ENCODE results near the gene AHRR.
A peak's percentile ranks its signal among the peaks of the same experiment; 100 is the strongest.

AHRR gene

GRCh38 chr5:456351-457194 lies 135.1 kb downstream of the AHRR start:
- TF ChIP-seq RAD21 (IDR thresholded peaks at IDR 0.05; ENCODE audit: low read depth), result no peak
- no peak for TF ChIP-seq YY1 (IDR thresholded peaks at IDR 0.05; ENCODE audit: low read depth)
- TF ChIP-seq EP300 (IDR thresholded peaks at IDR 0.05; ENCODE audit: borderline replicate concordance), result no peak

GRCh38 chr5:457195-457961 lies 135.9 kb downstream of the AHRR start:
- TF ChIP-seq EGR1 (IDR thresholded peaks at IDR 0.05) (no peak), ZBTB7A (IDR thresholded peaks at IDR 0.05; ENCODE audit: low read depth) (no peak), MAX (IDR thresholded peaks at IDR 0.05) (no peak), CREB1 (IDR thresholded peaks at IDR 0.05; ENCODE audit: low read depth) (no peak), YY1 (IDR thresholded peaks at IDR 0.05; ENCODE audit: low read depth) (no peak)
- TF ChIP-seq, protein P1, sequence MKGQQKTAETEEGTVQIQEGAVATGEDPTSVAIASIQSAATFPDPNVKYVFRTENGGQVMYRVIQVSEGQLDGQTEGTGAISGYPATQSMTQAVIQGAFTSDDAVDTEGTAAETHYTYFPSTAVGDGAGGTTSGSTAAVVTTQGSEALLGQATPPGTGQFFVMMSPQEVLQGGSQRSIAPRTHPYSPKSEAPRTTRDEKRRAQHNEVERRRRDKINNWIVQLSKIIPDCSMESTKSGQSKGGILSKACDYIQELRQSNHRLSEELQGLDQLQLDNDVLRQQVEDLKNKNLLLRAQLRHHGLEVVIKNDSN (IDR thresholded peaks at IDR 0.05), result no peak

DNA sequence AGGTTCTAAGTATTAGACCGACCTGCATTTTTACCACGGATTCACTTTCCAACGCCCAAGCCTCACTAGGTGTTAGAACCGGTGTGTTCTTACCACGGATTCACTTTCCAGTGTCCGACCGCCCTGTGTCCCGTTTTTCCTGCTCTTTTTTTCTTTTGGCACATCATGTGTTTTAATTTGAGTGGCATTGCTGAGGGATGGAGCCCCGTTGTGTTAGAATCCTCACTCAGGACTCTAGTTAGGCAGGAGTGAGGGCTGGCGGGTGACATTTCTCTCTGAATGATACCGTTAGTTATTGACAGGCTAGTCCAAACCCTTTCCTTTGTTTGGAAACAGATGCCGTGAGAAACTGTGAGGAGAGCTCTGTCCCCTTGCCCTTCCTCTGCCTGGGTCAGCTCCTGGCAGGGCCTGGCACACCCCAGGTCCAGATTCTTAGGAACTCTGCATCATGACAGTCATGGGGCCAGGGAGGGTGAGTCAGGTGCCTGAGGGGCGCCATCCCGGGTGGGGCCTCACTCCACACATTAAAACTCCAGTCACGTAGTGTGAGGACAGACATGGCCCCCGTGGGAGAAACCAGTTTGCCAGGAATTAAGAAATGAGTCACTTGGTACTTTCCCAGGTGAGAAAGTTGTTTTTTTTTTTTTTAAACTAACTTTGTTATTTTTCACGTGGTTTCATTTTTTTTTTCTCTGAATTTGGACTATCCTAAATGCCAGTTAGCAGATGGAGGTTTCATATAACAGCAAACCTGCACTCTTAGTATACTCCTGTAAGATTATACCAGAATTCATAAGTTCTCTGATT lies 137.2 kb downstream of the AHRR start:
- TF ChIP-seq NFIC (IDR thresholded peaks at IDR 0.05) (peak; percentile 30; the same call in 1 of the 2 replicates), MAX (IDR thresholded peaks at IDR 0.05) (no peak), FOXM1 (IDR thresholded peaks at IDR 0.05; ENCODE audit: borderline replicate concordance, low read depth) (no peak), TEAD4 (IDR thresholded peaks at IDR 0.05) (no peak), RAD21 (IDR thresholded peaks at IDR 0.05; ENCODE audit: low read depth) (no peak), TCF12 (IDR thresholded peaks at IDR 0.05; ENCODE audit: low read depth) (0 out of 2 replicates have a peak, but pooled peaks have one; percentile 30), REST (IDR thresholded peaks at IDR 0.05; ENCODE audit: low read depth) (no peak), TAF1 (IDR thresholded peaks at IDR 0.05; ENCODE audit: low read depth) (no peak), CEBPB (IDR thresholded peaks at IDR 0.05) (no peak), ZBTB7A (IDR thresholded peaks at IDR 0.05; ENCODE audit: low read depth) (no peak)
- TF ChIP-seq, protein P1 (IDR thresholded peaks at IDR 0.05), result 0 out of 2 replicates have a peak, but pooled peaks have one; percentile 8

DNA sequence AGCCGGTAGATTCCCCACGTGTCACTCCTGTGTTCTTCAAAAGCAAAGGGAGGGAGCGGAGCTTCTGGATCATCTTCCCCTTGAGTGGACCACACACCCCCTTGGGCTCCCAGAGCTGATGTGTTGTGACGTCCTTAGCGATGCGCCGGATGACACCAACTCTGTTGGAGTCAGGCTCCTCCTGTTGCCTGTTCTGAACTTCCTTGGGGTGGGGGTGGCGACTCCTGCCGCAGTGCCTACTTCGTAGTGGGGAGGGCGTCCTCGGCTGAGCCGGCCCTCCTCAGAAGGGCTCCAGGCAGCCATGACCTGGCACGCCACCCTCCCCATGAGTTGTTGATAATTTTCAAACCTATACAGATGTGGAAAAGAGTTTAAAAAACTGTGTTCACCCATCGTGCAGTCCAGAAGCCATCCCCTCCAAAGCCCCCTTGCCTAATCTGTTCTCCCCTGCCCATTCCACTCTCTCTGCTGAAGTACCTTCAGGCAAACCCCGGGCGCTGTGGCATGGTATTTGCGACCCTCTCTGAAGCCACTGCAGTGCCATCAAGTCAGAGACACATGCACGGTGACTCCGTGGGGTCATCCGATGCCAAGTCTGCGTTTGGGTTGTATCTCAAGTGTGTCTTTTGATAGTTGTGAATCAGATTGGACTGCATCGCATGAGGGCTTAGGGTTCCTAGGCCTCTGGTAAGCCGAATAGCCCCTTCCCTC lies 138.2 kb downstream of the AHRR start:
- TF ChIP-seq FOXM1 (IDR thresholded peaks at IDR 0.05; ENCODE audit: borderline replicate concordance, low read depth), result no peak
- TF ChIP-seq EP300 (IDR thresholded peaks at IDR 0.05; ENCODE audit: borderline replicate concordance), result no peak
- TF ChIP-seq REST (IDR thresholded peaks at IDR 0.05; ENCODE audit: low read depth), result no peak
- no peak for TF ChIP-seq TAF1 (IDR thresholded peaks at IDR 0.05; ENCODE audit: low read depth)
- TF ChIP-seq EGR1 (IDR thresholded peaks at IDR 0.05), result no peak
- TF ChIP-seq CEBPB (IDR thresholded peaks at IDR 0.05), result no peak
- TF ChIP-seq YY1 (IDR thresholded peaks at IDR 0.05; ENCODE audit: low read depth), result no peak
- no peak for TF ChIP-seq TCF12 (IDR thresholded peaks at IDR 0.05; ENCODE audit: low read depth)
- TF ChIP-seq CREB1 (IDR thresholded peaks at IDR 0.05; ENCODE audit: low read depth), result no peak

GRCh38 chr5:460273-460625 lies 138.7 kb downstream of the AHRR start:
- TF ChIP-seq TCF12 (IDR thresholded peaks at IDR 0.05; ENCODE audit: low read depth) (no peak), MAX (IDR thresholded peaks at IDR 0.05) (no peak), EGR1 (IDR thresholded peaks at IDR 0.05) (no peak), FOXM1 (IDR thresholded peaks at IDR 0.05; ENCODE audit: borderline replicate concordance, low read depth) (no peak), RAD21 (IDR thresholded peaks at IDR 0.05; ENCODE audit: low read depth) (no peak), TEAD4 (IDR thresholded peaks at IDR 0.05) (no peak), NFIC (IDR thresholded peaks at IDR 0.05) (no peak), CREB1 (IDR thresholded peaks at IDR 0.05; ENCODE audit: low read depth) (no peak), REST (IDR thresholded peaks at IDR 0.05; ENCODE audit: low read depth) (no peak), ZBTB7A (IDR thresholded peaks at IDR 0.05; ENCODE audit: low read depth) (no peak), CEBPB (IDR thresholded peaks at IDR 0.05) (no peak)
